IMR-90 (cell line): ENCODE results near the gene SLC26A2. TPM values are rescaled to one million over a fixed set of nuclear protein-coding genes. Genes with fewer than 3 reads are reported as not detected.

ENCODE experiments used
- ATAC-seq: fragments of 200-7000 bp; cut with Tn5 transposase; 2 replicates; pipeline ENCODE4 v1.9.1; 2020; ENCODE audit warnings: low read depth, mild to moderate bottlenecking, moderate library complexity
- BruUV-seq: library from RNA; stranded (reverse); fragments of 400-500 nt; replicated peaks from 2 replicates; lab custom pipeline; 2021; lab: Mats Ljungman, UMichigan
- CTCF ChIA-PET: fragments of 300-600 bp; formaldehyde crosslinking; extraction: SDS; loops from one replicate; lab custom pipeline; 2021; ENCODE audit warnings: antibody characterized with exemption; lab: Yijun Ruan, JAX
- POLR2A ChIA-PET: fragments of 300-600 bp; sonication (Branson Sonifier 250); formaldehyde crosslinking; loops from one replicate; lab custom pipeline; 2022; ENCODE audit warnings: antibody characterized with exemption; ENCODE audit not compliant: unreplicated experiment; lab: Charles Lee
- DNase-seq: peaks from one replicate; pipeline ENCODE4 v3.0.0; 2013
- H2AFZ ChIP-seq: replicated peaks from 2 replicates; pipeline ENCODE3; 2013; ENCODE audit warnings: low read length, mild to moderate bottlenecking; ENCODE audit not compliant: poor library complexity
- H2AK5ac ChIP-seq: 2 replicates; pipeline ENCODE4 v1.6.1; 2013; ENCODE audit warnings: low read depth, low read length, inconsistent platforms
- H2AK9ac ChIP-seq: replicated peaks from 2 replicates; pipeline ENCODE3; 2013; ENCODE audit warnings: mild to moderate bottlenecking, low read depth, low read length, moderate library complexity; ENCODE audit not compliant: poor library complexity
- H2BK120ac ChIP-seq: 2 replicates; pipeline ENCODE4 v1.6.1; 2013; ENCODE audit warnings: low read depth, low read length, inconsistent platforms
- H2BK15ac ChIP-seq: 3 replicates; pipeline ENCODE4 v1.6.1; 2013; ENCODE audit warnings: low read depth, low read length, inconsistent platforms
- H2BK20ac ChIP-seq: 2 replicates; pipeline ENCODE4 v1.6.1; 2013; ENCODE audit warnings: low read depth, mild to moderate bottlenecking, inconsistent platforms, low read length, moderate library complexity
- H2BK5ac ChIP-seq: 2 replicates; pipeline ENCODE4 v1.6.1; 2013; ENCODE audit warnings: mild to moderate bottlenecking, low read depth, low read length, inconsistent platforms; ENCODE audit not compliant: poor library complexity, severe bottlenecking
- H3K14ac ChIP-seq: replicated peaks from 2 replicates; pipeline ENCODE4 v1.6.1; 2013; ENCODE audit warnings: low read depth, low read length, inconsistent platforms
- H3K18ac ChIP-seq: 2 replicates; pipeline ENCODE4 v1.6.1; 2013; ENCODE audit warnings: low read depth, low read length, control low read depth
- H3K23ac ChIP-seq: 2 replicates; pipeline ENCODE4 v1.6.1; 2013; ENCODE audit warnings: low read depth, low read length, inconsistent platforms
- H3K27ac ChIP-seq: 2 replicates; pipeline ENCODE4 v1.5.1; 2013; ENCODE audit warnings: mild to moderate bottlenecking, control low read depth, low read length; ENCODE audit not compliant: insufficient read depth
- H3K27me3 ChIP-seq: 2 replicates; pipeline ENCODE4 v1.6.1; 2013; ENCODE audit warnings: low read length; ENCODE audit not compliant: control insufficient read depth, insufficient read depth
- H3K36me3 ChIP-seq: 2 replicates; pipeline ENCODE4 v1.6.1; 2013; ENCODE audit warnings: low read length, mixed read lengths; ENCODE audit not compliant: control insufficient read depth, insufficient read depth
- H3K4ac ChIP-seq: 2 replicates; pipeline ENCODE4 v1.6.1; 2013; ENCODE audit warnings: low read depth, low read length, inconsistent platforms
- H3K4me1 ChIP-seq: 2 replicates; pipeline ENCODE4 v1.6.1; 2013; ENCODE audit warnings: low read length, mixed read lengths; ENCODE audit not compliant: control insufficient read depth, insufficient read depth
- H3K4me2 ChIP-seq: 2 replicates; pipeline ENCODE4 v1.6.1; 2013; ENCODE audit warnings: low read depth, mild to moderate bottlenecking, control low read depth, low read length, moderate library complexity
- H3K4me3 ChIP-seq: 2 replicates; pipeline ENCODE4 v1.5.1; 2013; ENCODE audit warnings: low read depth, mild to moderate bottlenecking, control low read depth, low read length, moderate library complexity; ENCODE audit not compliant: insufficient read depth
- H3K56ac ChIP-seq: 2 replicates; pipeline ENCODE4 v1.6.1; 2013; ENCODE audit warnings: low read length, inconsistent platforms; ENCODE audit not compliant: insufficient read depth; ENCODE audit errors: extremely low read depth
- H3K79me1 ChIP-seq, 2 experiments: 2 replicates each; pipeline ENCODE4 v1.6.1; 2013; ENCODE audit warnings: low read length in 2 of 2, inconsistent platforms in 1 of 2, low read depth in 1 of 2
- H3K9ac ChIP-seq: 2 replicates; pipeline ENCODE4 v1.6.1; 2013; ENCODE audit warnings: low read depth, low read length, control low read depth
- H3K9me1 ChIP-seq: 2 replicates; pipeline ENCODE4 v1.6.1; 2013; ENCODE audit warnings: low read length, inconsistent platforms; ENCODE audit not compliant: insufficient read depth
- H3K9me3 ChIP-seq: 2 replicates; pipeline ENCODE4 v1.6.1; 2013; ENCODE audit warnings: low read length; ENCODE audit not compliant: control insufficient read depth, insufficient read depth
- H4K20me1 ChIP-seq: 2 replicates; pipeline ENCODE4 v1.6.1; 2013; ENCODE audit warnings: low read length, inconsistent platforms; ENCODE audit not compliant: insufficient read depth
- H4K5ac ChIP-seq: 2 replicates; pipeline ENCODE4 v1.6.1; 2013; ENCODE audit warnings: mild to moderate bottlenecking, low read depth, low read length, control low read depth
- H4K8ac ChIP-seq, 2 experiments: 2 replicates each; pipeline ENCODE4 v1.6.1; 2013; ENCODE audit warnings: low read depth in 2 of 2, low read length in 2 of 2, control low read depth in 1 of 2, inconsistent platforms in 1 of 2
- H4K91ac ChIP-seq: 2 replicates; pipeline ENCODE4 v1.6.1; 2013; ENCODE audit warnings: low read depth, low read length, inconsistent platforms; ENCODE audit not compliant: insufficient read depth
- BHLHE40 ChIP-seq: fragments of 150-350 bp; IDR thresholded peaks from 2 replicates; pipeline ENCODE4 v1.6.1; 2016; ENCODE audit warnings: mild to moderate bottlenecking, low read depth, low read length
- CEBPB ChIP-seq: IDR thresholded peaks from 2 replicates; pipeline ENCODE4 v1.6.1; 2012; ENCODE audit warnings: low read depth, low read length, improper control_type of control experiment
- CHD1 ChIP-seq: IDR thresholded peaks from 2 replicates; pipeline ENCODE4 v1.6.1; 2012; ENCODE audit warnings: low read depth, low read length, improper control_type of control experiment
- CTCF ChIP-seq: conservative IDR thresholded peaks from 2 replicates; pipeline ENCODE4 v1.5.1; 2012; ENCODE audit warnings: mild to moderate bottlenecking, low read depth, low read length, improper control_type of control experiment
- ELK1 ChIP-seq: fragments of 150-350 bp; IDR thresholded peaks from 2 replicates; pipeline ENCODE4 v1.6.1; 2016; ENCODE audit warnings: low read depth, mild to moderate bottlenecking, low read length, moderate library complexity, borderline replicate concordance
- FOS ChIP-seq: fragments of 150-350 bp; IDR thresholded peaks from 2 replicates; pipeline ENCODE4 v1.6.1; 2016; ENCODE audit warnings: low read depth, low read length
- MAFK ChIP-seq: IDR thresholded peaks from 2 replicates; pipeline ENCODE4 v1.6.1; 2012; ENCODE audit warnings: low read depth, low read length, improper control_type of control experiment
- MAZ ChIP-seq: IDR thresholded peaks from 2 replicates; pipeline ENCODE4 v1.6.1; 2012; ENCODE audit warnings: low read depth, mild to moderate bottlenecking, low read length, improper control_type of control experiment, moderate library complexity, borderline replicate concordance
- MXI1 ChIP-seq: IDR thresholded peaks from 2 replicates; pipeline ENCODE4 v1.6.1; 2012; ENCODE audit warnings: low read depth, mild to moderate bottlenecking, low read length, moderate library complexity, borderline replicate concordance
- NFE2L2 ChIP-seq: fragments of 150-350 bp; IDR thresholded peaks from 2 replicates; pipeline ENCODE4 v1.6.1; 2016; ENCODE audit warnings: low read depth, mild to moderate bottlenecking, low read length
- POLR2A ChIP-seq: IDR thresholded peaks from 2 replicates; pipeline ENCODE4 v1.6.1; 2012; ENCODE audit warnings: mild to moderate bottlenecking, low read depth, low read length
- RAD21 ChIP-seq: IDR thresholded peaks from 2 replicates; pipeline ENCODE4 v1.6.1; 2012; ENCODE audit warnings: low read length, improper control_type of control experiment
- RCOR1 ChIP-seq: IDR thresholded peaks from 2 replicates; pipeline ENCODE4 v1.6.1; 2012; ENCODE audit warnings: mild to moderate bottlenecking, low read length, improper control_type of control experiment; ENCODE audit not compliant: insufficient replicate concordance
- RFX5 ChIP-seq: IDR thresholded peaks from 2 replicates; pipeline ENCODE4 v1.8.0; 2012; ENCODE audit warnings: low read depth, mild to moderate bottlenecking, low read length, moderate library complexity
- SMC3 ChIP-seq: fragments of 150-350 bp; IDR thresholded peaks from 2 replicates; pipeline ENCODE4 v1.6.1; 2016; ENCODE audit warnings: low read depth, mild to moderate bottlenecking, antibody characterized with exemption, low read length, moderate library complexity
- USF2 ChIP-seq: fragments of 150-350 bp; IDR thresholded peaks from 2 replicates; pipeline ENCODE4 v1.6.1; 2017; ENCODE audit warnings: mild to moderate bottlenecking, antibody characterized with exemption, low read length, low read depth
- WGBS, 2 experiments: methylation state at CpG; one replicate each; pipeline versions ENCODE4 v1.1.5 to v1.1.7; 2013; ENCODE audit warnings: missing lambda C conversion rate in 2 of 2; ENCODE audit not compliant: insufficient read length in 1 of 2; ENCODE audit errors: extremely low coverage in 2 of 2; 5-methylcytosine and 5-hydroxymethylcytosine counted together
- dilution Hi-C: fragments of 300-500 bp; cut with HindIII; formaldehyde crosslinking; loops from one replicate; pipeline ENCODE4 v1.14.3; 2018; ENCODE audit warnings: low sequenced_read_pairs; ENCODE audit not compliant: unreplicated experiment
- in situ Hi-C: fragments of 300-500 bp; cut with MboI; formaldehyde crosslinking; loops from 3 replicates; pipeline ENCODE4 v1.14.3; 2019; ENCODE audit warnings: low sequenced_read_pairs, inconsistent platforms, mixed read lengths
- intact Hi-C: fragments of 100-400 bp; cut with micrococcal nuclease; formaldehyde crosslinking; loops from 2 replicates; pipeline ENCODE4 v1.10.0; 2022
- polyA plus RNA-seq, 3 experiments: library from polyadenylated mRNA; depleted of rRNA; stranded (reverse); fragments of >200 nt; gene quantifications; 2 replicates each; pipeline ENCODE4 v1.2.3, GENCODE V29; 2012; ENCODE audit warnings: low replicate concordance in 1 of 3
- total RNA-seq: library from RNA; depleted of rRNA; stranded (reverse); fragments of >200 nt; gene quantifications from 2 replicates; pipeline ENCODE4 v1.2.3, GENCODE V29; 2012

SLC26A2 gene
- total and polyA plus RNA-seq, 2 of the 4 experiments (the other 2 are of a cell fraction): 2.2 to 9.9 TPM

GRCh38 chr5:150036513-150036912 lies 76.0 kb downstream of the SLC26A2 start:
- no peaks in the 10 kb centered on the region for H3K9me3 ChIP-seq
- 3% methylated on average over 5 of the region's 9 CpGs; no CpG with 5 or more reads in 1 of the 2 experiments for WGBS, 2 experiments
- peaks cover 44% of the 10 kb centered on the region for H3K36me3 ChIP-seq
- no peak overlapping the region for H3K4me3 ChIP-seq
- no peak overlapping the region for H3K4ac ChIP-seq
- H3K23ac ChIP-seq: no peak overlapping the region
- no peak overlapping the region for H3K56ac ChIP-seq
- H4K5ac ChIP-seq: no peak overlapping the region
- in situ Hi-C loops (no loop called here), dilution Hi-C loops (no loop called here), intact Hi-C loops (loop anchor here (2.0 to 10.0 kb wide), 2 partner anchors 72 to 178 kb away; no protein-coding TSS in a partner anchor)
- TF ChIP-seq MAZ (no peak), RCOR1 (peak; percentile 56), POLR2A (no peak), CHD1 (no peak), RAD21 (peak; percentile 37), NFE2L2 (no peak), MAFK (peak; percentile 21; the same call in 1 of the 2 replicates), CTCF (no peak), USF2 (no peak), FOS (peak; percentile 85), RFX5 (no peak), CEBPB (no peak), ELK1 (no peak), MXI1 (0 out of 2 replicates have a peak, but pooled peaks have one; percentile 29), SMC3 (no peak; the same call in 1 of the 2 replicates), BHLHE40 (peak; percentile 44; the same call in 1 of the 2 replicates)
- no peak overlapping the region for H2AK9ac ChIP-seq
- no peaks in the 10 kb centered on the region for H3K27me3 ChIP-seq
- ChIA-PET CTCF (interaction anchor here (0.6 to 1.0 kb wide), 4 partner anchors 24 to 77 kb away, joined by 3 to 5 read pairs (median 4); no protein-coding TSS in a partner anchor), POLR2A (no interaction called here)
- no TSS peak for BruUV-seq
- peak; percentile 98 for ATAC-seq
- H3K14ac ChIP-seq: no peak overlapping the region
- H2BK15ac ChIP-seq: no peak overlapping the region
- no peak overlapping the region for H3K27ac ChIP-seq
- H2AK5ac ChIP-seq: peak overlapping the region; percentile 12; the same call in 1 of the 2 replicates
- peak; percentile 99 for DNase-seq
- no peak overlapping the region for H2BK120ac ChIP-seq
- peaks cover 9 to 68% of the 10 kb centered on the region in 2 experiments for H3K79me1 ChIP-seq
- H4K8ac ChIP-seq: 0 out of 4 replicates have a peak overlapping the region, but pooled peaks of 1 of the 2 experiments have one; percentile 23
- H4K20me1 ChIP-seq: no peaks in the 10 kb centered on the region
- no peak overlapping the region for H3K9ac ChIP-seq
- H2BK5ac ChIP-seq: peak overlapping the region; percentile 50
- peak overlapping the region; percentile 48; the same call in 1 of the 2 replicates for H3K4me2 ChIP-seq
- 0 out of 2 replicates have a peak, but pooled peaks cover 4% of the 10 kb centered on the region for H3K4me1 ChIP-seq
- H3K9me1 ChIP-seq: peaks cover 17% of the 10 kb centered on the region; the same call in 1 of the 2 replicates
- H2AFZ ChIP-seq: no peak overlapping the region
- no peak overlapping the region for H4K91ac ChIP-seq
- H2BK20ac ChIP-seq: no peak overlapping the region
- no peak overlapping the region for H3K18ac ChIP-seq
